Neural cell (in vitro differentiated cells): ENCODE measurements around the gene ENDOU.

Source experiments
- EZH2 ChIP-seq: fragments of 200-600, 300-800 bp; shearing (Covaris generic), sonication (generic); IDR thresholded peaks from 2 replicates; pipeline ENCODE4 v1.6.1; 2014; ENCODE audit warnings: antibody characterized with exemption, low read length, borderline replicate concordance, mild to moderate bottlenecking; ENCODE audit not compliant: insufficient read depth, poor library complexity, severe bottlenecking
- TF ChIP-seq, protein P1 (sequence below): fragments of 450-650 bp; IDR thresholded peaks from 2 replicates; pipeline ENCODE4 v1.5.1; 2014; ENCODE audit warnings: antibody characterized with exemption, mild to moderate bottlenecking, moderate library complexity; ENCODE audit not compliant: poor library complexity, severe bottlenecking

DNA sequence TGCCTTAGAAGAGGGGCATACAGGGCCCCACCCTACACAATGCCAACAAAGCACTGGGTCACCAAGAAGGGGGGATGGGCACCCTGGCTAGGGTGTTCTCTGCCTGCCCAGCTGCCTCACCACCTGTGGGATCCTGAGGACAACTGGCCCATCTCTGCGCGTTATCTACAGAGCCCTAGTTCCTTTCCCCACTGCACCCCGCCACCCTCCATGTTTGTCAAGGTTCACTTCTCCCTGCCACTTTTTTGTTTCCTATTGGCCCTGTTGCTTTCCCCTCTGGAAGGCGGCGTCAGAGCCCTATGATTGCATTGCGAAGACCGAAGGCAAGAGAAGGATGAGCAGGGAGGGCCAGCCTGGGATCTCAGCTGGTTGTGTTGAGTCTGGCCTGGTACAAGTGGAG, 49.4 kb upstream of the ENDOU start:
- TF ChIP-seq EZH2: no peak
- TF ChIP-seq, protein P1, sequence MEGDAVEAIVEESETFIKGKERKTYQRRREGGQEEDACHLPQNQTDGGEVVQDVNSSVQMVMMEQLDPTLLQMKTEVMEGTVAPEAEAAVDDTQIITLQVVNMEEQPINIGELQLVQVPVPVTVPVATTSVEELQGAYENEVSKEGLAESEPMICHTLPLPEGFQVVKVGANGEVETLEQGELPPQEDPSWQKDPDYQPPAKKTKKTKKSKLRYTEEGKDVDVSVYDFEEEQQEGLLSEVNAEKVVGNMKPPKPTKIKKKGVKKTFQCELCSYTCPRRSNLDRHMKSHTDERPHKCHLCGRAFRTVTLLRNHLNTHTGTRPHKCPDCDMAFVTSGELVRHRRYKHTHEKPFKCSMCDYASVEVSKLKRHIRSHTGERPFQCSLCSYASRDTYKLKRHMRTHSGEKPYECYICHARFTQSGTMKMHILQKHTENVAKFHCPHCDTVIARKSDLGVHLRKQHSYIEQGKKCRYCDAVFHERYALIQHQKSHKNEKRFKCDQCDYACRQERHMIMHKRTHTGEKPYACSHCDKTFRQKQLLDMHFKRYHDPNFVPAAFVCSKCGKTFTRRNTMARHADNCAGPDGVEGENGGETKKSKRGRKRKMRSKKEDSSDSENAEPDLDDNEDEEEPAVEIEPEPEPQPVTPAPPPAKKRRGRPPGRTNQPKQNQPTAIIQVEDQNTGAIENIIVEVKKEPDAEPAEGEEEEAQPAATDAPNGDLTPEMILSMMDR: no peak
